Gastroesophageal sphincter (tissue), 4 donors: ENCODE measurements around the gene ABCA7. TPM values are rescaled to one million over a fixed set of nuclear protein-coding genes. Genes with fewer than 3 reads are reported as not detected.

Experiments
- ATAC-seq: fragments of 150-250 bp; one replicate; pipeline ENCODE4 v1.9.1; 2016; ENCODE audit warnings: mild to moderate bottlenecking, moderate library complexity
- H3K27ac ChIP-seq, 4 donors: fragments of 200-600 bp; sonication (generic) in 3 of 4; 1 replicate in 3 of 4; 2 replicates in 1 of 4; pipeline ENCODE4 v1.5.1; 2016 to 2019
- H3K27me3 ChIP-seq: fragments of 200-600 bp; sonication (generic); one replicate; pipeline ENCODE4 v1.5.1; 2019
- H3K36me3 ChIP-seq, 2 donors: fragments of 200-600 bp; sonication (generic); one replicate each; pipeline ENCODE4 v1.5.1; 2019; ENCODE audit warnings: control low read depth in 1 of 2
- H3K4me1 ChIP-seq, 3 donors: fragments of 200-600 bp; sonication (generic); 1 replicate in 2 of 3; 2 replicates in 1 of 3; pipeline ENCODE4 v1.5.1; 2016 to 2019; ENCODE audit warnings: control low read depth in 2 of 3
- H3K4me3 ChIP-seq, 2 donors: fragments of 200-600 bp; sonication (generic); one replicate each; pipeline ENCODE4 v1.5.1; 2019; ENCODE audit warnings: mild to moderate bottlenecking in 1 of 2, moderate library complexity in 1 of 2
- H3K9me3 ChIP-seq, 3 donors: fragments of 200-600 bp; sonication (generic); one replicate each; pipeline ENCODE4 v1.5.1; 2017 to 2019; ENCODE audit warnings: control low read depth in 2 of 3
- CTCF ChIP-seq, 4 experiments: fragments of 200-600 bp in 2 of 4; fragments of 450-650 bp in 2 of 4; sonication (generic) in 1 of 4; IDR thresholded peaks; one replicate each; pipeline ENCODE4 v1.5.1; 2017 to 2019; ENCODE audit warnings: antibody characterized with exemption in 4 of 4, mild to moderate bottlenecking in 2 of 4, moderate library complexity in 2 of 4
- EP300 ChIP-seq: sonication (generic); formaldehyde crosslinking; IDR thresholded peaks from one replicate; pipeline ENCODE4 v1.6.1; 2017; ENCODE audit warnings: antibody characterized with exemption, mild to moderate bottlenecking
- POLR2A ChIP-seq, 2 donors: fragments of 450-650 bp; IDR thresholded peaks; one replicate each; pipeline ENCODE4 v1.6.1; 2017; ENCODE audit warnings: antibody characterized with exemption in 2 of 2, mild to moderate bottlenecking in 2 of 2, moderate library complexity in 1 of 2
- POLR2AphosphoS5 ChIP-seq: sonication (generic); formaldehyde crosslinking; IDR thresholded peaks from one replicate; pipeline ENCODE4 v1.6.1; 2017; ENCODE audit warnings: antibody characterized with exemption
- WGBS, 2 donors: methylation state at CpG; one replicate each; pipeline ENCODE4 v1.1.5; 2018; ENCODE audit warnings: low coverage in 1 of 2; 5-methylcytosine and 5-hydroxymethylcytosine counted together
- total RNA-seq, 4 donors: library from RNA; depleted of rRNA; stranded (reverse); fragments of >200 nt; gene quantifications; one replicate each; pipeline ENCODE4 v1.1.0, GENCODE V29; 2016

Gene ABCA7
- total RNA-seq, 4 donors from 2014 or later, result 3.9 to 14.3 (median 6.4) TPM

- Histone ChIP-seq H3K4me3 (no peak overlapping the region), H3K9me3 (no peaks in the 10 kb centered on the region), H3K4me1 (peaks cover 0 to 27% (median 7%) of the 10 kb centered on the region in 3 donors), H3K36me3 (peaks cover 0 to 78% of the 10 kb centered on the region in 2 donors), H3K27ac (no peak overlapping the region), H3K27me3 (peaks cover 36% of the 10 kb centered on the region)
- WGBS, 2 donors, result 78% methylated on average over 8 of the region's 42 CpGs; no CpG with 5 or more reads in 1 of the 2 donors
- no peak for TF ChIP-seq EP300
- TF ChIP-seq CTCF (IDR thresholded peaks at IDR 0.05), result no peak
- no peak for TF ChIP-seq POLR2AphosphoS5
- TF ChIP-seq POLR2A (IDR thresholded peaks at IDR 0.05), result no peak
- no peak for ATAC-seq
These were observed 47.8 kb upstream of the ABCA7 start for GRCh38 chr19:991932-992669.

- TF ChIP-seq CTCF (IDR thresholded peaks at IDR 0.05), result no peak
- TF ChIP-seq POLR2A (IDR thresholded peaks at IDR 0.05), result no peak
- TF ChIP-seq EP300, result no peak
- no peak for TF ChIP-seq POLR2AphosphoS5
- peaks cover 41% of the 10 kb centered on the region for H3K27me3 ChIP-seq
- no peak overlapping the region for H3K27ac ChIP-seq
- peaks cover 0 to 27% (median 7%) of the 10 kb centered on the region in 3 donors for H3K4me1 ChIP-seq
- H3K9me3 ChIP-seq, result no peaks in the 10 kb centered on the region
- WGBS, 2 donors, result 85 to 92% methylated on average over 5 to 6 of the region's 13 CpGs
- H3K4me3 ChIP-seq, result no peak overlapping the region
- no peak for ATAC-seq
- H3K36me3 ChIP-seq, result peaks cover 0 to 72% of the 10 kb centered on the region in 2 donors
These were observed 47.2 kb upstream of the ABCA7 start for GRCh38 chr19:992670-993055.

- H3K4me3 ChIP-seq, result no peak overlapping the region
- peaks cover 0 to 27% (median 7%) of the 10 kb centered on the region in 3 donors for H3K4me1 ChIP-seq
- H3K27ac ChIP-seq, result no peak overlapping the region
- no peak for ATAC-seq
- TF ChIP-seq CTCF (IDR thresholded peaks at IDR 0.05) (no peak), POLR2A (IDR thresholded peaks at IDR 0.05) (no peak), POLR2AphosphoS5 (no peak), EP300 (no peak)
- peaks cover 0 to 69% of the 10 kb centered on the region in 2 donors for H3K36me3 ChIP-seq
- no peaks in the 10 kb centered on the region for H3K9me3 ChIP-seq
- H3K27me3 ChIP-seq, result peaks cover 49% of the 10 kb centered on the region
- no CpG with 5 or more reads among the region's 17 CpGs for WGBS, 2 donors
These were observed 46.5 kb upstream of the ABCA7 start for GRCh38 chr19:993361-993830.

- Histone ChIP-seq H3K4me3 (no peak overlapping the region), H3K27me3 (peaks cover 54% of the 10 kb centered on the region), H3K9me3 (no peaks in the 10 kb centered on the region), H3K27ac (no peak overlapping the region), H3K36me3 (peaks cover 0 to 65% of the 10 kb centered on the region in 2 donors), H3K4me1 (peaks cover 0 to 27% (median 7%) of the 10 kb centered on the region in 3 donors)
- ATAC-seq, result no peak
- WGBS, 2 donors, result 100% methylated on average over 5 of the region's 43 CpGs; no CpG with 5 or more reads in 1 of the 2 donors
- TF ChIP-seq POLR2A (IDR thresholded peaks at IDR 0.05) (no peak), EP300 (no peak), CTCF (IDR thresholded peaks at IDR 0.05) (no peak), POLR2AphosphoS5 (no peak)
These were observed 46.0 kb upstream of the ABCA7 start for GRCh38 chr19:993831-994393.
